Adipose tissue (tissue), 3 donors: ENCODE data around the gene TOMM5. TPM values are rescaled to one million over a fixed set of nuclear protein-coding genes. Genes with fewer than 3 reads are reported as not detected.
"Not testable (repeated sequence)": the region's sequence is repeated elsewhere in the genome, so short reads cannot be mapped to it uniquely, and the experiment has no call there.

Experiments
- H3K27ac ChIP-seq: one replicate; pipeline ENCODE4 v1.5.1; 2013; ENCODE audit warnings: low read depth, low read length
- WGBS, 3 donors: extraction: QIAGEN DNeasy Blood & Tissue Kit; methylation state at CpG; one replicate each; pipeline ENCODE4 v1.1.7; 2013; 5-methylcytosine and 5-hydroxymethylcytosine counted together
- polyA plus RNA-seq, 3 donors: library from polyadenylated mRNA; stranded (reverse); fragments of 200-250 nt; gene quantifications; one replicate each; pipeline ENCODE4 v1.2.3, GENCODE V29; 2013
- donor health status: healthy with polysubstance abuse.
- donor health status: Bipolar disorder and iron deficiency.
- donor health status: healthy.

The TOMM5 gene
- polyA plus RNA-seq, 3 donors = 62.7 to 175 (median 120) TPM

GRCh38 chr9:37618817-37619216 lies 26.4 kb upstream of the TOMM5 start:
- 86 to 92% (median 90%) methylated on average over 4 of the region's 4 CpGs for WGBS, 3 donors

GRCh38 chr9:37617832-37618231 lies 25.4 kb upstream of the TOMM5 start:
- WGBS, 3 donors = 45 to 58% (median 56%) methylated on average over 4 of the region's 4 CpGs
- H3K27ac ChIP-seq = no peak overlapping the region

More at GRCh38 chr9:37618817-37619216, 26.4 kb upstream of the TOMM5 start:
- no peak overlapping the region for H3K27ac ChIP-seq

GRCh38 chr9:37617161-37617560 lies 24.8 kb upstream of the TOMM5 start:
- whole genome bisulfite sequencing, 3 donors = 82 to 85% (median 83%) methylated on average over 2 of the region's 2 CpGs
- H3K27ac ChIP-seq = no peak overlapping the region

- no peak overlapping the region for H3K27ac ChIP-seq
- 55 to 69% (median 64%) methylated on average over 1 of the region's 1 CpG for WGBS, 3 donors
These were observed 19.6 kb upstream of the TOMM5 start for GRCh38 chr9:37611961-37612360.

GRCh38 chr9:37611014-37611413 lies 18.6 kb upstream of the TOMM5 start:
- 73 to 76% (median 76%) methylated on average over 6 of the region's 6 CpGs for WGBS, 3 donors
- no peak overlapping the region for H3K27ac ChIP-seq

- no peak overlapping the region for H3K27ac ChIP-seq
- WGBS, 3 donors = 77% methylated on average over 6 of the region's 6 CpGs
These were observed 17.5 kb upstream of the TOMM5 start for GRCh38 chr9:37609735-37610397.

- no peak overlapping the region for H3K27ac ChIP-seq
These were observed 15.9 kb upstream of the TOMM5 start for GRCh38 chr9:37608250-37608649.

- no peak overlapping the region for H3K27ac ChIP-seq
- 84 to 91% (median 90%) methylated on average over 1 of the region's 1 CpG for WGBS, 3 donors
These were observed 11.9 kb upstream of the TOMM5 start for GRCh38 chr9:37604296-37604695.

GRCh38 chr9:37602817-37603216 lies 10.4 kb upstream of the TOMM5 start:
- 20 to 45% (median 45%) methylated on average over 5 of the region's 5 CpGs for WGBS, 3 donors

GRCh38 chr9:37602061-37602460 lies 9.7 kb upstream of the TOMM5 start:
- WGBS, 3 donors = 79 to 90% (median 90%) methylated on average over 4 of the region's 4 CpGs
- not testable (repeated sequence) for H3K27ac ChIP-seq

More at GRCh38 chr9:37602817-37603216, 10.4 kb upstream of the TOMM5 start:
- no peak overlapping the region for H3K27ac ChIP-seq

- H3K27ac ChIP-seq = no peak overlapping the region
- 50 to 67% (median 63%) methylated on average over 2 of the region's 2 CpGs for WGBS, 3 donors
These were observed 4.1 kb upstream of the TOMM5 start for GRCh38 chr9:37596504-37596903.

- no peak overlapping the region for H3K27ac ChIP-seq
- 81 to 85% (median 84%) methylated on average over 6 of the region's 6 CpGs for WGBS, 3 donors
These were observed 1.6 kb upstream of the TOMM5 start for GRCh38 chr9:37593883-37594448.

- WGBS, 3 donors = 59 to 86% (median 79%) methylated on average over 4 of the region's 4 CpGs
- no peak overlapping the region for H3K27ac ChIP-seq
These were observed 4.9 kb downstream of the TOMM5 start for GRCh38 chr9:37587521-37587920.

- whole genome bisulfite sequencing, 3 donors = 85 to 95% (median 91%) methylated on average over 3 of the region's 3 CpGs
- H3K27ac ChIP-seq = no peak overlapping the region
These were observed 8.8 kb downstream of the TOMM5 start for GRCh38 chr9:37583522-37584121.

GRCh38 chr9:37582548-37583157 lies 9.7 kb downstream of the TOMM5 start:
- no peak overlapping the region for H3K27ac ChIP-seq
- WGBS, 3 donors = 72 to 78% (median 73%) methylated on average over 6 of the region's 6 CpGs

GRCh38 chr9:37575921-37576721 lies 16.3 kb downstream of the TOMM5 start, which contains the start of gene FBXO10:
Gene FBXO10, minus strand, starts transcription at chr9:37576380. Its CDS starts 34,612 bp downstream, at chr9:37541768.
- no peak within 1 kb of the TSS for H3K27ac ChIP-seq
- WGBS, 3 donors = 0 to 1% (median 0%) methylated on average over 72 to 81 of the region's 81 CpGs

- WGBS, 3 donors = 3 to 11% (median 6%) methylated on average over 5 of the region's 5 CpGs
- no peak overlapping the region for H3K27ac ChIP-seq
These were observed 16.9 kb downstream of the TOMM5 start for GRCh38 chr9:37575511-37575914.

- no peak overlapping the region for H3K27ac ChIP-seq
- 33 to 68% (median 62%) methylated on average over 5 of the region's 5 CpGs for WGBS, 3 donors
These were observed 17.4 kb downstream of the TOMM5 start for GRCh38 chr9:37575001-37575400.
